GM13976 (cell line): ENCODE data around the gene LMO2.
"Not testable (repeated sequence)": the region's sequence is repeated elsewhere in the genome, so short reads cannot be mapped to it uniquely, and the experiment has no call there.

Source experiments
- DNase-seq: peaks from one replicate; pipeline ENCODE4 v3.0.0; 2012; ENCODE audit warnings: low spot score
- in situ Hi-C: fragments of 300-500 bp; cut with MboI; formaldehyde crosslinking; loops from one replicate; pipeline ENCODE4 v1.12.0; 2022; ENCODE audit warnings: low sequenced_read_pairs, mixed read lengths, inconsistent platforms; ENCODE audit not compliant: unreplicated experiment
- TF ChIP-seq, protein P1 (sequence below): IDR thresholded peaks from 2 replicates; pipeline ENCODE4 v1.5.1; 2012; ENCODE audit warnings: borderline replicate concordance, mild to moderate bottlenecking; ENCODE audit not compliant: insufficient read depth; ENCODE audit errors: extremely low read depth, missing control alignments, control extremely low read depth

LMO2 gene

DNA sequence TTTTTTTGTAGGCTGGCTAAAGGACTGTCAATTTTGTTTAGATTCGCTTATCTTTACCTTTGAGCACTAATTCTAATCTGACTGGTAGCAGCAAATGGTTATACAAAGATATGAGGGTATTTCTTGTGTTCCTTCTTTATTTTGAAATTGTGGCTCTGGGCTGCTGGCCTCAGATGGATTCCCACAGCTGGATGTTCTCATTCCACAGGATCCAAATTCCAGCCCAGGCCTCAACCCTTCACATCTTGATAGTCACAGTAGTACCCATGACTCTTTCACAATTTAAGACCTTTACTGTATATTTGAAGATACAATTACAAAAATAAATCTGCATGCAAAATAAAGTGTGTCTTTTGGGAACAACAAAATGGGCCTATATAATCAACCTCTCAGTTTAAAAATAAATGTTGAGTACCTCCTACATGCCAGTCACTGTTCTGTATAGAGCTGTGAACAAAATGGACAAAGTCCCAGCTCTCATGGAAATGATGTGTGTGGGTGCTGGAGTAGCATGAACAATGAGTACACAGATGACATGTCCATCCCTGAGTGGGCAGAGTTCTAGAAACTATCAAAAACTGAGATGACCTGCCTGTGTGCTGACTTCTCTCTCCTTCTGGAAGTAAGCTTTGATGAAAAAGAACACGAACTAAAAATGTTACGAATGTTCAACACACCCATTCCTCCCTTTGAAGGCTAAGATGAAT, 65.9 kb downstream of the LMO2 start:
- DNase-seq, result no peak
- in situ Hi-C loops, result no loop called here
- TF ChIP-seq, protein P1, sequence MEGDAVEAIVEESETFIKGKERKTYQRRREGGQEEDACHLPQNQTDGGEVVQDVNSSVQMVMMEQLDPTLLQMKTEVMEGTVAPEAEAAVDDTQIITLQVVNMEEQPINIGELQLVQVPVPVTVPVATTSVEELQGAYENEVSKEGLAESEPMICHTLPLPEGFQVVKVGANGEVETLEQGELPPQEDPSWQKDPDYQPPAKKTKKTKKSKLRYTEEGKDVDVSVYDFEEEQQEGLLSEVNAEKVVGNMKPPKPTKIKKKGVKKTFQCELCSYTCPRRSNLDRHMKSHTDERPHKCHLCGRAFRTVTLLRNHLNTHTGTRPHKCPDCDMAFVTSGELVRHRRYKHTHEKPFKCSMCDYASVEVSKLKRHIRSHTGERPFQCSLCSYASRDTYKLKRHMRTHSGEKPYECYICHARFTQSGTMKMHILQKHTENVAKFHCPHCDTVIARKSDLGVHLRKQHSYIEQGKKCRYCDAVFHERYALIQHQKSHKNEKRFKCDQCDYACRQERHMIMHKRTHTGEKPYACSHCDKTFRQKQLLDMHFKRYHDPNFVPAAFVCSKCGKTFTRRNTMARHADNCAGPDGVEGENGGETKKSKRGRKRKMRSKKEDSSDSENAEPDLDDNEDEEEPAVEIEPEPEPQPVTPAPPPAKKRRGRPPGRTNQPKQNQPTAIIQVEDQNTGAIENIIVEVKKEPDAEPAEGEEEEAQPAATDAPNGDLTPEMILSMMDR, result no peak

- DNase-seq, in situ Hi-C loops: not testable (repeated sequence)
These were observed 68.9 kb downstream of the LMO2 start for GRCh38 chr11:33822981-33823380.

GRCh38 chr11:33819278-33820035, 72.4 kb downstream of the LMO2 start:
- TF ChIP-seq, protein P1, result no peak
- no peak for DNase-seq
- in situ Hi-C loops, result no loop called here
